Dermis blood vessel endothelial cell (primary cell): Measurements from ENCODE around the gene RRAGC. TPM values are rescaled to one million over a fixed set of nuclear protein-coding genes. Genes with fewer than 3 reads are reported as not detected.

Experiments used
- DNase-seq: peaks from one replicate; pipeline ENCODE4 v3.0.0; 2010
- total RNA-seq: library from RNA; depleted of rRNA; stranded (reverse); fragments of >200 nt; gene quantifications from 2 replicates; pipeline ENCODE4 v1.2.3, GENCODE V29; 2014

The RRAGC gene
- 19.7 and 32.7 TPM in 2 replicates for total RNA-seq

GRCh38 chr1:38859561-38860453 lies at the start of gene RRAGC:
Gene RRAGC (minus strand): TSS chr1:38859772. CDS start chr1:38859646, 126 bp downstream.
- peak; percentile 98 for DNase-seq

- no peak for DNase-seq
Measured at GRCh38 chr1:38908821-38909220, 49.2 kb upstream of the RRAGC start.

GRCh38 chr1:38905985-38906384 lies 46.4 kb upstream of the RRAGC start:
- no peak for DNase-seq

GRCh38 chr1:38899560-38899959 lies 40.0 kb upstream of the RRAGC start:
- no peak for DNase-seq

- peak; percentile 9 for DNase-seq
Measured at GRCh38 chr1:38898653-38899230, 39.2 kb upstream of the RRAGC start.

GRCh38 chr1:38896169-38896568 lies 36.6 kb upstream of the RRAGC start:
- DNase-seq, result no peak

- no peak for DNase-seq
Measured at GRCh38 chr1:38892976-38893375, 33.4 kb upstream of the RRAGC start.

GRCh38 chr1:38891753-38892152 lies 32.2 kb upstream of the RRAGC start:
- no peak for DNase-seq

- no peak for DNase-seq
Measured at GRCh38 chr1:38889589-38889988, 30.0 kb upstream of the RRAGC start.

GRCh38 chr1:38888423-38889333 lies 29.1 kb upstream of the RRAGC start:
- DNase-seq, result no peak

- no peak for DNase-seq
Measured at GRCh38 chr1:38885092-38885491, 25.5 kb upstream of the RRAGC start.

GRCh38 chr1:38881487-38881886 lies 21.9 kb upstream of the RRAGC start, which contains the start of gene GJA9:
Gene GJA9 (minus strand): TSS chr1:38881587. CDS start chr1:38876098, 5,489 bp downstream.
- no peak for DNase-seq

- no peak for DNase-seq
Measured at GRCh38 chr1:38875811-38876210, 16.2 kb upstream of the RRAGC start.

- DNase-seq, result peak; percentile 97
Measured at GRCh38 chr1:38873027-38873969, 13.7 kb upstream of the RRAGC start, which contains the start of gene MYCBP. Gene MYCBP (minus strand): TSS chr1:38873348. CDS start chr1:38873305, 43 bp downstream.

GRCh38 chr1:38872401-38873026 lies 12.9 kb upstream of the RRAGC start:
- DNase-seq, result peak; percentile 39

- no peak for DNase-seq
Measured at GRCh38 chr1:38870996-38871395, 11.4 kb upstream of the RRAGC start.

GRCh38 chr1:38867208-38867607 lies 7.6 kb upstream of the RRAGC start:
- DNase-seq, result no peak

GRCh38 chr1:38865112-38865715 lies 5.6 kb upstream of the RRAGC start:
- no peak for DNase-seq

- peak; percentile 27 for DNase-seq
Measured at GRCh38 chr1:38860454-38860795, 853 bp upstream of the RRAGC start.

GRCh38 chr1:38858833-38859560 lies 575 bp downstream of the RRAGC start:
- peak; percentile 61 for DNase-seq
